Upper lobe of left lung (tissue), 6 donors: ENCODE measurements around the gene PRKAR2B. TPM values are rescaled to one million over a fixed set of nuclear protein-coding genes. Genes with fewer than 3 reads are reported as not detected.

Experiments used
- ATAC-seq, 2 donors: fragments of 200-7000 bp; cut with Tn5 transposase; one replicate each; pipeline ENCODE4 v1.9.1; 2022; ENCODE audit warnings: mild to moderate bottlenecking in 2 of 2, moderate library complexity in 2 of 2; ENCODE audit not compliant: low FRiP score in 2 of 2
- DNase-seq, 2 donors: peaks; one replicate each; pipeline ENCODE4 v3.0.0-alpha.2; 2019 to 2020
- H3K27ac ChIP-seq, 4 donors: fragments of 200-600 bp; sonication (generic); one replicate each; pipeline ENCODE4 v1.5.1; 2016 to 2019
- H3K27me3 ChIP-seq, 4 donors: fragments of 200-600 bp; sonication (generic); one replicate each; pipeline ENCODE4 v1.5.1; 2017 to 2019
- H3K36me3 ChIP-seq, 4 donors: fragments of 200-600 bp; sonication (generic); one replicate each; pipeline ENCODE4 v1.5.1; 2016 to 2019
- H3K4me1 ChIP-seq, 4 donors: fragments of 200-600 bp; sonication (generic); one replicate each; pipeline ENCODE4 v1.5.1; 2018 to 2019
- H3K4me3 ChIP-seq, 4 donors: fragments of 200-600 bp; sonication (generic); one replicate each; pipeline ENCODE4 v1.5.1; 2017 to 2019; ENCODE audit warnings: mild to moderate bottlenecking in 2 of 4, moderate library complexity in 1 of 4
- H3K9me3 ChIP-seq, 4 donors: fragments of 200-600 bp; sonication (generic); one replicate each; pipeline ENCODE4 v1.5.1; 2018 to 2019
- CTCF ChIP-seq, 6 experiments: fragments of 450-650 bp in 4 of 6; fragments of 200-600 bp in 2 of 6; sonication (generic) in 2 of 6; IDR thresholded peaks; one replicate each; pipeline ENCODE4 v1.5.1; 2016 to 2019; ENCODE audit warnings: antibody characterized with exemption in 6 of 6
- EP300 ChIP-seq, 4 donors: sonication (generic); formaldehyde crosslinking; IDR thresholded peaks; one replicate each; pipeline ENCODE4 v1.5.1; 2017; ENCODE audit warnings: antibody characterized with exemption in 4 of 4, control low read depth in 2 of 4
- POLR2A ChIP-seq, 4 donors: fragments of 450-650 bp; IDR thresholded peaks; one replicate each; pipeline ENCODE4 v1.5.1; 2016 to 2017; ENCODE audit warnings: antibody characterized with exemption in 4 of 4, mild to moderate bottlenecking in 2 of 4
- POLR2AphosphoS5 ChIP-seq, 2 donors: sonication (generic); formaldehyde crosslinking; IDR thresholded peaks; one replicate each; pipeline ENCODE4 v1.5.1; 2017; ENCODE audit warnings: antibody characterized with exemption in 2 of 2
- WGBS, 2 donors: methylation state at CpG; one replicate each; pipeline ENCODE4 v1.1.5; 2017 to 2018; 5-methylcytosine and 5-hydroxymethylcytosine counted together
- total RNA-seq, 6 donors: library from RNA; depleted of rRNA in 4 of 6; stranded (reverse); fragments of >200 nt in 4 of 6; gene quantifications; one replicate each; pipeline versions ENCODE4 v1.1.0 to v1.2.1, GENCODE V29; 2016 to 2021
- donor health status: DM: no; HTN: no; CAD: no; lungs with moderate emphysema.
- donor health status: DM: no; HTN: yes; CAD: no; lungs with severe emphysema.

PRKAR2B gene
- total RNA-seq, 6 donors from 2014 or later, result 6.5 to 24.1 (median 9.8) TPM

DNA sequence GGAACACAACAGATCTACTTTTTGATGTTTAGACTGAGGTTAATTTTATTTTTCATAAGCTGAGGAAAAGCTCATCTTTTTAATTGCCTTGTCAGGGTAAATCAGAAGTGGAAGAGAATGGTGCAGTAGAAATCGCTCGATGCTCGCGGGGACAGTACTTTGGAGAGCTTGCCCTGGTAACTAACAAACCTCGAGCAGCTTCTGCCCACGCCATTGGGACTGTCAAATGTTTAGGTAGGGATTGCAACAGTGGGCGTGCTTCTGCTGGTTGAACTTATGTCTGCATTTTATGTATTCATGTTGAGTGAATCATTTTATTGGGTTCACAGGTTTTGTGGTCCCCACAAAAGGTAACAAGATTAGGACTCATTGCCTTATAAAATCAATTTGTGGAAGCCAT is 112.6 kb downstream of the PRKAR2B start:
- no peak overlapping the region for H3K4me3 ChIP-seq
- H3K9me3 ChIP-seq, result no peaks in the 10 kb centered on the region
- H3K36me3 ChIP-seq, result no peaks in the 10 kb centered on the region
- H3K4me1 ChIP-seq, result no peaks in the 10 kb centered on the region
- 89 to 94% methylated on average over 7 of the region's 7 CpGs for WGBS, 2 donors
- no peak for DNase-seq
- no peaks in the 10 kb centered on the region for H3K27me3 ChIP-seq
- no peak for TF ChIP-seq POLR2A (IDR thresholded peaks at IDR 0.05)
- TF ChIP-seq EP300 (IDR thresholded peaks at IDR 0.05), result no peak
- H3K27ac ChIP-seq, result no peak overlapping the region
- ATAC-seq, result no peak

- WGBS, 2 donors, result 91 to 96% methylated on average over 2 of the region's 2 CpGs
- no peak for ATAC-seq
Observed at GRCh38 chr7:107158028-107158427, 113.5 kb downstream of the PRKAR2B start.

DNA sequence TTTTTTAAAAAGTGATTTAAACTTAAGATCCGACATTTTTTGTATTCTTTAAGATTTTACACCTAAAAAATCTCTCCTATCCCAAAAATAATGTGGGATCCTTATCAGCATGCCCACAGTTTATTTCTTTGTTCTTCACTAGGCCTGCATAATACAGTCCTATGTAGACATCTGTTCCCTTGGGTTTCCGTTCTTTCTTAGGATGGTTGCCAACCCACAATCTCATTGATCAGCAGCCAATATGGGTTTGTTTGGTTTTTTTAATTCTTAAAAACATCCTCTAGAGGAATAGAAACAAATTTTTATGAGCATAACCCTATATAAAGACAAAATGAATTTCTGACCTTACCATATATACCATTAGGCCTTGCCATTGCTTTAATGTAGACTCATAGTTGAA is 115.9 kb downstream of the PRKAR2B start:
- Histone ChIP-seq H3K27ac (no peak overlapping the region), H3K36me3 (no peaks in the 10 kb centered on the region), H3K27me3 (no peaks in the 10 kb centered on the region), H3K4me1 (no peaks in the 10 kb centered on the region), H3K9me3 (no peaks in the 10 kb centered on the region), H3K4me3 (no peak overlapping the region)
- ATAC-seq (no peak), DNase-seq (no peak)
- WGBS, 2 donors, result 46 to 69% methylated on average over 2 of the region's 2 CpGs
- TF ChIP-seq CTCF (IDR thresholded peaks at IDR 0.05) (no peak), POLR2AphosphoS5 (IDR thresholded peaks at IDR 0.05) (no peak), POLR2A (IDR thresholded peaks at IDR 0.05) (no peak), EP300 (IDR thresholded peaks at IDR 0.05) (no peak)

More at GRCh38 chr7:107158028-107158427, 113.5 kb downstream of the PRKAR2B start:
- Histone ChIP-seq H3K4me3 (no peak overlapping the region), H3K27ac (no peak overlapping the region), H3K27me3 (no peaks in the 10 kb centered on the region), H3K9me3 (no peaks in the 10 kb centered on the region), H3K4me1 (no peaks in the 10 kb centered on the region), H3K36me3 (no peaks in the 10 kb centered on the region)
- no peak for DNase-seq
- TF ChIP-seq POLR2AphosphoS5 (IDR thresholded peaks at IDR 0.05) (no peak), POLR2A (IDR thresholded peaks at IDR 0.05) (no peak), EP300 (IDR thresholded peaks at IDR 0.05) (no peak), CTCF (IDR thresholded peaks at IDR 0.05) (no peak)

GRCh38 chr7:107161415-107161814 is 116.9 kb downstream of the PRKAR2B start:
- H3K27me3 ChIP-seq, result no peaks in the 10 kb centered on the region
- H3K9me3 ChIP-seq, result no peaks in the 10 kb centered on the region
- 87 to 88% methylated on average over 3 of the region's 3 CpGs for WGBS, 2 donors
- no peaks in the 10 kb centered on the region for H3K36me3 ChIP-seq
- no peaks in the 10 kb centered on the region for H3K4me1 ChIP-seq
- DNase-seq, result no peak
- TF ChIP-seq EP300 (IDR thresholded peaks at IDR 0.05) (no peak), POLR2A (IDR thresholded peaks at IDR 0.05) (no peak), CTCF (IDR thresholded peaks at IDR 0.05) (no peak), POLR2AphosphoS5 (IDR thresholded peaks at IDR 0.05) (no peak)
- no peak overlapping the region for H3K4me3 ChIP-seq
- no peak overlapping the region for H3K27ac ChIP-seq
- no peak for ATAC-seq

GRCh38 chr7:107162475-107162874 is 118.0 kb downstream of the PRKAR2B start:
- ATAC-seq (no peak), DNase-seq (no peak)
- no peak overlapping the region for H3K4me3 ChIP-seq
- H3K9me3 ChIP-seq, result no peaks in the 10 kb centered on the region
- H3K36me3 ChIP-seq, result no peaks in the 10 kb centered on the region
- 89 to 91% methylated on average over 5 of the region's 5 CpGs for WGBS, 2 donors
- H3K4me1 ChIP-seq, result no peaks in the 10 kb centered on the region
- no peaks in the 10 kb centered on the region for H3K27me3 ChIP-seq
- H3K27ac ChIP-seq, result no peak overlapping the region
- no peak for TF ChIP-seq POLR2A (IDR thresholded peaks at IDR 0.05)
- TF ChIP-seq CTCF (IDR thresholded peaks at IDR 0.05), result no peak
- TF ChIP-seq POLR2AphosphoS5 (IDR thresholded peaks at IDR 0.05), result no peak
- TF ChIP-seq EP300 (IDR thresholded peaks at IDR 0.05), result no peak
